ENCODE measurements around the gene USP21.

DNA sequence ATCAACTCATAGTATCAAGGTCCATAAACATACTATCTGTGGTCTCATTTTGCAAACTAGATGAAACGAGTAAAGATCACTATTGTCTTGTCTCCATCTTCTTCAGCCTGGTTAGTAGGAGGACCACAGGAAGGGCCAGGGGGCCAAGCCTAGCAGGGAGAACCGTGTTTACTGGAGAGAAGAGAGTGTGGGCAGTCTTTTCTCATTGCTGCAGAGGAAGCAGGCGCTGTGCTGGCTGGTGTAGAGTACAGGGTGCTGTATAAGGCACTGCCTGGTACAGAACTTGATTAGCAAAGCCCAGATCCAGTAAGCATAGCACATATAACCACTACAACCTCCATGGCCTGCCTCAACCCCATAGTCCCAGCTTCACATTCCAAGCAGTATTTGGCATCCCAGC is 28.0 kb downstream of the USP21 start:
- TF ChIP-seq, protein P1, sequence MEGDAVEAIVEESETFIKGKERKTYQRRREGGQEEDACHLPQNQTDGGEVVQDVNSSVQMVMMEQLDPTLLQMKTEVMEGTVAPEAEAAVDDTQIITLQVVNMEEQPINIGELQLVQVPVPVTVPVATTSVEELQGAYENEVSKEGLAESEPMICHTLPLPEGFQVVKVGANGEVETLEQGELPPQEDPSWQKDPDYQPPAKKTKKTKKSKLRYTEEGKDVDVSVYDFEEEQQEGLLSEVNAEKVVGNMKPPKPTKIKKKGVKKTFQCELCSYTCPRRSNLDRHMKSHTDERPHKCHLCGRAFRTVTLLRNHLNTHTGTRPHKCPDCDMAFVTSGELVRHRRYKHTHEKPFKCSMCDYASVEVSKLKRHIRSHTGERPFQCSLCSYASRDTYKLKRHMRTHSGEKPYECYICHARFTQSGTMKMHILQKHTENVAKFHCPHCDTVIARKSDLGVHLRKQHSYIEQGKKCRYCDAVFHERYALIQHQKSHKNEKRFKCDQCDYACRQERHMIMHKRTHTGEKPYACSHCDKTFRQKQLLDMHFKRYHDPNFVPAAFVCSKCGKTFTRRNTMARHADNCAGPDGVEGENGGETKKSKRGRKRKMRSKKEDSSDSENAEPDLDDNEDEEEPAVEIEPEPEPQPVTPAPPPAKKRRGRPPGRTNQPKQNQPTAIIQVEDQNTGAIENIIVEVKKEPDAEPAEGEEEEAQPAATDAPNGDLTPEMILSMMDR (IDR thresholded peaks at IDR 0.05; ENCODE audit: low read depth, low read length, poor library complexity, severe bottlenecking) = no peak
- TF ChIP-seq EZH2phosphoT487 (IDR thresholded peaks at IDR 0.05; ENCODE audit: borderline replicate concordance, low read length) = no peak
